NCI-H187 treated with DMSO at 0.1 percent for 48 hours (cell line): Measurements from ENCODE around the gene PLEKHG5.
A peak's percentile ranks its signal among the peaks of the same experiment; 100 is the strongest.
"Not testable (repeated sequence)": the region's sequence is repeated elsewhere in the genome, so short reads cannot be mapped to it uniquely, and the experiment has no call there.

Experiments
- DNase-seq: peaks from one replicate; lab custom pipeline; 2025; lab: John Stamatoyannopoulos, UW

Gene PLEKHG5

DNA sequence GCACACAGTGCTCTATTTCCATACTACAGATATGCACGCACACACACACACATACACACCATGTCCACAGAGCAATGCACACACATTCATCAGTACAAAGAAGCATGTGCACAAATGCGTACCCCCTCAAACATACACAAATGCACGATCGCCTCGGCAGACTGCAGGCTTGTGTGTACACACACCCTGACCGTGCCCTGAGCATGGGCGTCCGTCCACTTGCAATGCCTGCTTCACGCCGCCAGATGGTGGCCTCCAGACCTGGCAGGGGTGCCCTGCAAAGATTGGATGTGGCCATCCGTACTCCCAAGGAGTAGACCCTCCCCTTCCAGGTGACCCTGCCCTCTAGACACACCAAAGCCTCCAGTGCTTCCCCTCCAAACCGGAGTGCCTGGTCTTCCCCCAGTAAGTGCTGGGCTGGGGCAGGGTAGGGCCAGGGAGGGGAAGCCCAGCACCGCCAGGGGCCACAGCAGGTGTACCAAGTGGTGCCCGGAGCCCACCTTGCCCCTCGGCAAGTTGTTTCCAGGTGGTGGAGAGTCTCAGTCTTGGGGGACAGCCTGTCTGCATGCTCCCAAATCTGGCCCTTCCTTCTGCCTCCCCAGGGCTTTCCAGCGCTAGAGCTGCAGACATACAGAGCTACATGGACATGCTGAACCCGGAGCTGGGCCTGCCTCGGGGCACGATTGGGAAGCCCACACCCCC lies 46.3 kb downstream of the PLEKHG5 start:
- DNase-seq, result no peak

DNA sequence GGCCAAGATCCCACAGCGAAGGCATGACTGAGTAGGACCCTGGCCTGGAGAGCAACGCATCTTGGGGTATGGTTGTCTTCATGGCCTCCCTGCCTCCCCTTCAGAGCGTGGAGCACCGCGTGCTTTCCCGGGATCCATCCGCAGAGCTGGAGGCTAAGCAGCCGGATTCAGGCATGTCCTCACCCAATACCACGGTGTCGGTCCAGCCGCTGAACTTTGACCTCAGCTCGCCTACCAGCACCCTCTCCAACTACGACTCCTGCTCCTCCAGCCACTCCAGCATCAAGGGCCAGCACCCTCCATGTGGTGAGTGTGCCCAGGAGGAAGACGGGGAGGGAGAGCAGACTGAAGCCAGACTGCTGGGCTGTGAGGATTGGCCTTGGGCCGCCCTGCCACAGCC lies 47.1 kb downstream of the PLEKHG5 start:
- no peak for DNase-seq

DNA sequence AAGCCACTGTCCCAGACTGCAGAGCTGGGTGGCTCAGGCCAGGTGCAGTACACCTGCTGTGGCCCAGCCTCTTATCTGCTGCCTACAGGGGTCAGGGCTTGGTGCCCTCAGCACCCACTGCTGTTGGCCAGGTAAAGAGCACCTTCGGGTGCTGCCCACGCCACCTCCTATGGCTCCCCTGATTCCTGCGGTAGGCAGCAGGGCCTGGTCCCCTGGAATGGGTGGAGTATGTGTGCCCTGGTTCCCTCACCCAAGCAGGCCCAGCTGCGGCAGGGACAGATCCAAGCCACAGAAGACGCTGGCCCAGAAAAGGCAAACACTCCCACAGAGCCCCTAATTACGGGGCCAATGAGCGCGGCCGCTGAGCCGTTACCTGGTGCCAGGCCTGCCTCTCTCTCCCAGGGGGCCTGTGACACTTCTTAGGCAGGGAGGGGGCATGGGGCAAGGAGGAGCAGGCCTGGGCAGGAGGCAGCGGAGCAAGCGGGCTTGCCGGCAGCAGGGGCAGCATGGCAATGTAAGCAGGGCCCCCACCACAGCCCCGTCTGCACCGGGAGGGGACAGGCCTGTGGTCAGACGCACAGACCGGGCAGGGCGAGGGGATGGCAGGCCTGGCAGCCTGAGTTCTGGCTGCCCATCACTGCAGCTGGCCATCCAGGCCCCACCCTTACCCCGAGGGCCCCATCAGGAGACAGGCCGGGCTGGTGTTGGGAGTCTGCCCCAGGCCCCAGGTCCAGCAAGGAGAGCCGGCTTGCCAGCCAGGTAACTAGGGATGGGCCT lies 47.9 kb downstream of the PLEKHG5 start:
- no peak for DNase-seq

DNA sequence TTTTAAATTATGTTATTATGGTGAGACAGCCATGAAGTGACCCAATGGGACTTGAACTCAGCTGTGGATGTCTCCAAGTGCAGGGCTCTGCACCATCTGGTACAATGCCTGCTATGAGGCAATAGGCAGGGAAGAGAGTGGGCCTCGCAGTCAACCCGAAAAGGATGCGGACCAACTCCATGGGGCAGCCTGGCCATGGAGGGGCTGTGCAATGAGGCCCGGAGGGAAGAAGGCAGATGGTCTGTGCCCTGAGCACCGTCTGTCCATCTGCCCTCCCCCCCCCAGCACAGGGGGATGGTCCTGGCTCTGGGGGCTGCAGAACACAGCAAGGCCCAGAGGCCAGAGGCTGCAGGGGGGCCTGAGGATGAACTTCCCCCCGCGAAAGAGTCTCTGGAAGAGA lies 49.9 kb downstream of the PLEKHG5 start:
- no peak for DNase-seq

DNA sequence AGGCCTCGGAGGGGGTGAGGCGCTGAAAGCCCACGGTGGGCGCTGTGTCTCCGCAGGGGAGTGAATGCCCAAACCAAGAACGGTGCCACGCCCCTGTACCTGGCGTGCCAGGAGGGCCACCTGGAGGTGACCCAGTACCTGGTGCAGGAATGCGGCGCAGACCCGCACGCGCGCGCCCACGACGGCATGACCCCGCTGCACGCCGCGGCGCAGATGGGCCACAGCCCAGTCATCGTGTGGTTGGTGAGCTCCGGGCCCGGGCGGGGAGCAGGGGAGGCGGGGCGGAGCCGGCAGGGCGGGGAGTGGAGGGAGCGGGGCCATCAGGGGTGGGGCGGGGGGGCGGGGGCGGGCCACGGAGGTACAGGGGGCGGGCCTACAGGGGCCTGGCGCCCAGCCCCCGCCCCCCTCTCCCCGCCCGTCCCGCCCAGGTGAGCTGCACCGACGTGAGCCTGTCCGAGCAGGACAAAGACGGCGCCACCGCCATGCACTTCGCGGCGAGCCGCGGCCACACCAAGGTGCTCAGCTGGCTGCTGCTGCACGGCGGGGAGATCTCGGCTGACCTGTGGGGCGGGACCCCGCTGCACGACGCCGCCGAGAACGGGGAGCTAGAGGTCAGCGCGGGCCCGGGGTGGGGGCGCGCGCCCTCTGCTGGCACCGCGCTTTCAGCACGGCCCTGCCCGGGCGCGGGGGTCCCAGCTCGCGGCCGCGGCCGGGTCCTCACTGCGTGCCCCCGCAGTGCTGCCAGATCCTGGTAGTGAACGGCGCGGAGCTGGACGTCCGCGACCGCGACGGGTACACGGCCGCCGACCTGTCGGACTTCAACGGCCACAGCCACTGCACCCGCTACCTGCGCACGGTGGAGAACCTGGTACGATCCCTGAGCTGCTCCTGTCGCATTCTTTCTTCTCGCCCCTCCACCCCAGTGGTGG lies 51.0 kb downstream of the PLEKHG5 start:
- no peak for DNase-seq

DNA sequence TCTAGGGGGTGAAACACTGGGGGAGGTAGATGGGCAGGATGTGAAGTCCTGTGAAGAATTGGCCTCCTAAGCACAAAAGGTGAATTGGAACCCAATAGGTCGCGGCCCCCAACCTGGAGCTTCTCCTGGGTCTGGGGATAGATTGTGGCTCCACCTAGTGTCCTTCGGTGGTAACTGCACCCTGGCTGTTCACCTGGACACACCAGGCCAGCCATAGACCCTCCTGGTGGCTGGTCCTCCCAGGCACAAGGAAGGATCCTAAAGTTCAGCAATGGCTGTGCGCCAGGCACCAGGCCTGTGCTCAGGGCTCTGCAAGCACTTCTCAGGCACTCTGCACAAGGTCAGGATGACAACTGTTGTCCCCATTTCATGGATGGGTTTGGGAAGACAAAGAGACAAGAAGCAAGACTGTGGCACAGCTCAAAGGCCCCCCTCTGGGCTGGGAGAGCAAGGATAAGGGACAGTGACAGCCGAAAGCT lies 53.4 kb downstream of the PLEKHG5 start:
- peak; percentile 54 for DNase-seq

DNA sequence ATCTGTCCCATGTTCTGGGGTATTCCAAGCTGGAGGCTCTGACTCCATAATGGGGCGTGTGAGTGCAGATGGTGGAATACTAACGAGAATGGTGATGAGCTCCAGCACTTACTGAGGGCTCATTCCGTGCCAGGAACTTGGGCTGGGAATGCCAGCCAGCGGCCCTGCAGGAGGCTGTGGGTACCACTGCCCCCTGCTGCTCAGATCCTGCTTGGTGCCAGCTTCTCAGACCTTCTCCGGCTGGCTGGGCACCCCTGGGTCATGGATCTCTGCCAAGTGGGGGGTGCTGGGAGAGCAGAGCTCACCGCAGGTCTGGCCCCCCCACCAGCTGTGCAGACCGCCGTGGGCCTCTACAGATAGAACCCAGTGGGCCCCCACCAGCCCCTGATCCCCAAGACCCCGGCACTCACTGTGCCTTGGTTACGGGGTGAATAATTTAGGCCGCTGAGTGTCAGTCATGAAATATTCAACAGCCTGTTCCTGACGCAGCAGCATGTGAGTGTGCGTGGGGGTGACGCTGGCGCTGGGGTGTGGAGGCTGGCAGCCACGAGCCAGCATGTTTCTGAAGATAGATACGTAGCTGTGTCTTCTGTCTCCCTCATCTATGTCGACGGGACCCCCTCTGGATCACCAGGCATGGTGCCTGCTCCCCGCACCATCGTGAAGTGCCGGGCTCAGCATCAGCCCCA lies 54.3 kb downstream of the PLEKHG5 start:
- not testable (repeated sequence) for DNase-seq

DNA sequence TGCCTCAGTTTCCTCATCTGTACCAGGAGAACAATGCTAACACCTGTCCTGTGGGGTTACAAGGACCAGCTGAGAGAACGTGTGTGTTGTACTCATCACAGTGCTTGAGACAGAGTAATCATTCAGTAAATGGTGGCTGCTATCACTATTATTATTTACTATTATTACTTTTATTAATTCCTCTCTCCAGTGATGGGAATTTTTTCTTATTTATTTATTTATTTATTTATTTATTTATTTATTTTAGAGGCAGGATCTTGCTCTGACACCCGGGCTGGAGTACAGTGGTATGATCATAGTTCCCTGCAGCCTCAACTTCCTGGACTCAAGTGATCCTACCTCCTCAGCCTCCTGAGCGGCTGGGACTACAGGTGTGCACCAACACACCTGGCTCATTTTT lies 55.2 kb downstream of the PLEKHG5 start:
- DNase-seq, result not testable (repeated sequence)

DNA sequence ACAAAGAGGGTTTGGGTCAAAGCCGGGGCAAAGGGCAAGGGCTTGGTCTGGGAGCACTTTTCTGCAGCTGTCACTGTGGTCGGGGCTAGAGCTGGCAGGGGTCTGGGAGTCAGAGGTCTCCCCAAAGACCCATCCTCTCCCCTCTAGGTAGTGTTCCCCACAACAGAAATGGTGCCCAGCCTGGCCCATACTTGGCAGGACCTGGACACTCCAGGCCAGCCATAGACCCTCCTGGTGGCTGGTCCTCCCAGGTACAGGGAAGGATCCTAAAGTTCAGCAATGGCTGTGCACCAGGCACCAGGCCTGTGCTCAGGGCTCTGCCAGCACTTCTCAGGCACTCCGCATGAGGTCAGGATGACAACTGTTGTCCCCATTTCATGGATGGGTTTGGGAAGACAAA lies 55.9 kb downstream of the PLEKHG5 start:
- DNase-seq, result no peak

DNA sequence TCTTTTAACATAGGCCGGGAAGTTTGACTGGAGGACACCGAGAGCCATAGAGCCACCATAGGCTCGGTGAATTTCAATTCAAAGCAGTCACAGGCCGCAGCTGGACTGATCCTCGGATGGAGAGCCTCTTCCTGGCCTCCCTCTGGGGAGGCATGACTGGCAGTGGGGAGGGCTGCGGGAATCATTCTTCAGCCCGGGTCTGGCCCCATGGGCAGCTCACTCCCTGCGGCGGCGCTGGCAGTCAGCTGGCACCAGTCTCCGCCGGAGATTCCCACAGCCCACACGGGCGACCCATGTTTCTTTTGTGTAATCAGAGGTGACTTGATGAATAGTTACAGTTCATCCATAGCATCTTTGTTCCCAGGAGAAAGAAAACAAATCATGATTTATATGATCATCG lies 56.3 kb downstream of the PLEKHG5 start:
- DNase-seq, result no peak

DNA sequence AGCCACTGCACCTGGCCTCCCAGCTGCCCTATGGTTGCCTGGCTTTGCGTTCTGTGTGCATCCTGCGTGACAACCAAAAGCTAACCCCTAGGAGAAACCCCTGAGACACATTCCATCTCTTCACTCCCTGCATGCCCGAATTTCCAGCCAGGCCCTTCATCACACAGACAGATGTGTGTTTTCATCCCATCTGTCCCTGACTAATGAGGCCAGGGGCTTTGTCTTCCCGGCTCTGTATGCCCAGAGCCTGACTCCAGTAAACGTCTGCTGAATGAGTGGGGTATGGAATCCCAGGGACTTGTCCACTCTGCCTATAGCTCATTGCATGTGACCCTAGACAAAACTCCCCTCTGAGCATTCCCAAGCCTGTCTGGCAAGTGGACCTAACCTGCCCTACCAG lies 57.3 kb downstream of the PLEKHG5 start:
- DNase-seq, result no peak

DNA sequence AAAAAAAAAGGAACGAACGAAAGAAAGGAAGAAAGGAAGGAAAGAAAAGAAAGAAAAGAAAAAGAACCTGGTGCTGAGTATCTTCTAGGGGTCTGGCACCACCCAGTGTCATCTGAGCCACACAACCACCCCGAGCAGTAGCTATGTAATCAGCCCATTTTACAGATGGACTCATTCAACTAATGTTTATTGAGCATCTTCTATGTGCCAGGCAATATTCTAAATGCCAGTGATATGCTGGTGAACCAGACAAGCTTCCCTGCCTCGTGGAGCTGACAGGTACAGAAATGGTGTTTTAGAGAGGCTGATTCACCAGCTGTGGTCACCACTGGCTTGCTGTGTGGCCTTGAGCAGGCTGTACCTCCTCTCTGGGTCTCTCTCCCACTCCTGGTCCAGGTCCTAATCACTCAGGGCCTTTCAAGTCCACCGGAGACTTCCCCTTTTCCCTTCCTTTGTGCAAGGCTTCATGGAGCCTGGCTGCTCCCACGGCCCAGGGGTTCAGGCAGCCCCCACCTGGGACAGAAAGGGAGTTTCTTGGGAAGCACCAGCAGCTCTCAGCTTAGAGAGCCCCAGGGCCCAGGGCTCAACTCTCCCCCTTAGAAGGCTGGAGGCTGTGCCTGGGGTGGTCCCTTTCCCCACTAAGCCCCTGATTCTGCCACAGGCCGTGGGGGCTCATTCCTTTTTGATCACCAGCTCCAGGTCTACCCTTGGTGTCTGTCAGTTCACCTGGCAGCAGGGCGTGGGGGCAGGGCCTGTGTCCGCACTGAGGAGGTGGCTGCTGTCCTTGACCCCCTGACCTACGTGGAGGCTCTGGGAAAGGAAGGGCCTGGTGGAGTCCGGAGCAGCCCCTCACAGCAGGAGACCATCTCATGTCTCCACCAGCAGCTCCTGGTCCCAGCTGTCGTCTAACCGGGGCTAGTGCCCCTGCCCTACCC lies 59.6 kb downstream of the PLEKHG5 start:
- not testable (repeated sequence) for DNase-seq

DNA sequence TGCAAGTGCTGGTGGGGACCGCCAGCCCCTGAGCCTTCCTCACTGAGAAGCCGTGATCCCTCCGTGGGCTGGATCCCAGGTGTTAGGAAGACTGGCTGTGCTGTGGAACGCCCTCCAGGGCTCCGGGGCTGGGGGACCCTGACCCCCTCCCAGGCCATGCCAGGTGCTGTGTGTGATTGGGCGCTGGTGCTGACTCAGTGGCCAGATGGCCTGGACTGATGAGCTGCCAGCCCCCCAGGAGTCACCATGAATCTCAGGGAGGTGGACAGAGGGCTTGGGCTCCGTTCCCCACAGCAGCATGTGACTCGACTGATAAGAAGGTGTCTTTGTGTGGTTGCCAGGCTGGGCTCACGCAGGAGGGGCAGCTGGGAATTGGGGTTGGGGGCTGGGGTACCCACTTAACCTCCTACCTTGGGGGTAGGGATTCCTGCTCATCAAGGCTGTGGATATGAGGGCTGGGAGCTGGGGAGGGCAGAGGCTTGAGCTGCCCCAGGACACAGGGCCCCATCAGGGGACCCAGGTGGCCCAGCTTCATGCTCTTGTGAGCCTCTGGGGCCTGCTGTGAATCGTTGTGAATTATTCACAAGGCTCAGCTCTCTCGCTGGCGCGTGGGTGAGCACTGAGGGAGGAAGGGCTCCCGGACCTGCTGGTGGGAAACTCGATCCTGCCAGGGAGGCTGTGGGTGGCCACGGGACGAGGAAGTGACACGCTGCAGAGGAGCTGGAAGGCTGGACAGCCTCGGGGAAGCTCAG lies 61.6 kb downstream of the PLEKHG5 start:
- DNase-seq, result not testable (repeated sequence)

DNA sequence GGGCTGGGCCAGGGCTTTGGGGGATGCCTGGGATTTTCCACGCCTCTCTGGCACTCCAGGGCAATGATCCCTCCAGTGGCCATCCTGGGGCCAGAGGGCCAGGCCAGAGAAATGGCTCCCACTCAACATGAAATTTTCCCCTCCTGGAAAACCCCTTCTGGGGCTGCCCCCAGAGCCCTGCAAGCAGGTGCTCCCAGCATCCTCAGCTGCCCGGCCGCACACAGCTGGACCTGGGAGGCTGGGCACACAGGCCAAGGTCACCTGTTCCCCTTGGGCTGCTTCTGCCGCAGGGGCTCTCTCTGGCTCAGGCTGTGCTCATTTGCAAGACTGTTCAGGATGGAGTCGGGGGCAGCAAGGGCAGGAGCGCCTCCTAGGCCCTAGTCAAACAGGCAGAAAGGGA lies 63.0 kb downstream of the PLEKHG5 start:
- not testable (repeated sequence) for DNase-seq

DNA sequence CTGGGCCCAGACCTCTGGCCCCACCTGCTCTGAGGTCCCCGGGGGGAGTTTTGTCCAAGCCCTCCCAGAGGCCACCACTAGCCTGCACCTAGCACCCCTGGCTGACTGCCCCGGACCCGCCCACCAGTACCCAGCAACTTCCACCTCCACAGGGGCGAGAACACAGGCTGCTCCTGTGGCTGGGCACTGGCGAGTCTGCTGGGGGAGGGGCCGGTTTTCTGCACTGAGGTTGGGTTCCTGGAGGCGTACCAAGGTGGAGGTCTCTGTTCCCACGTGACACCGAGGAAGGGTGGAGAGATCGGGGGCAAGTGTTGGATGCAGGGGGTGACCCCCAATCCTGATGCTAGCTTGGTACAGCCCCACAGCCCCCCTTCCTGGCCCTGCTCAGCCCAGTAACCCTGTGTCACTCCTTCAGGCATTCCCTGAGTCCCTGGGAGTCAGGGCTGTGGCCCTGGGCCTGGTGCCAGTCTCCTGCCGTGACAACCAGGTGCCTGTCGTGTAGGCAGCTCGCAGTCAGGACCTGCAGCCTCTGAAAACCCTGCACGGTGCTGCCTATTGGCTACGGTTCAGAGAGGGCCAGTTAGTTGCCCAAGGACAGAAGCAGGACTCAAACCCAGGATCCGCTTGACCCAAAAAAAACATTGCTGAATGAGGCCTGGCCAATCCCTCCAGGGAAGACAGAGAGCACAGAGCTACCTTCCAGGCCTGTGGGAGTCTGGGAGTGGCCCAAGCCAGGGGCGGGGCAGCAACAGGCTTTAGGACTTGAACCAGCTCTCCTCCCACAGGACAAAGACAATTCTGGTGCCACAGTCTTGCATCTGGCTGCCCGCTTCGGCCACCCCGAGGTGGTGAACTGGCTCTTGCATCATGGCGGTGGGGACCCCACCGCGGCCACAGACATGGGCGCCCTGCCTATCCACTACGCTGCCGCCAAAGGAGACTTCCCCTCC lies 63.8 kb downstream of the PLEKHG5 start:
- DNase-seq, result no peak

DNA sequence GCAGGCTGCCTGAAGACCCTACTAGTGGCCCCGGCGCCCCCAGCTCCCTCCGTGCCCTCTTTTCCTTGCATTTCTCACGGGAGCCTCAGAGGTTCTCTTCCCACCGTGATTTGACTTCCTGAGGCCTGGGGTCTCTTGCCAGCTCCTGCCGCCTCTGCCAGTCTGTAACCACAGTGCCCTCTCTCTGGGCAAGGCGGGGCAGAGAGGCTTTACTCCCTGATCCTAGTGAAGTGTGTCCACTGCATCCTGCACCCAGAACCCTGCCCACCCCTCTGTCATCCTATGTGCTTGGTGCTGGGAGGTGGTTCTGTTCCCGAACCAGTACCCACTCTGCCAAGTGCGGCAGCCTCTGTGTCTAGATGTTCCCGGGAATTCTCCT lies 64.5 kb downstream of the PLEKHG5 start:
- DNase-seq, result no peak

DNA sequence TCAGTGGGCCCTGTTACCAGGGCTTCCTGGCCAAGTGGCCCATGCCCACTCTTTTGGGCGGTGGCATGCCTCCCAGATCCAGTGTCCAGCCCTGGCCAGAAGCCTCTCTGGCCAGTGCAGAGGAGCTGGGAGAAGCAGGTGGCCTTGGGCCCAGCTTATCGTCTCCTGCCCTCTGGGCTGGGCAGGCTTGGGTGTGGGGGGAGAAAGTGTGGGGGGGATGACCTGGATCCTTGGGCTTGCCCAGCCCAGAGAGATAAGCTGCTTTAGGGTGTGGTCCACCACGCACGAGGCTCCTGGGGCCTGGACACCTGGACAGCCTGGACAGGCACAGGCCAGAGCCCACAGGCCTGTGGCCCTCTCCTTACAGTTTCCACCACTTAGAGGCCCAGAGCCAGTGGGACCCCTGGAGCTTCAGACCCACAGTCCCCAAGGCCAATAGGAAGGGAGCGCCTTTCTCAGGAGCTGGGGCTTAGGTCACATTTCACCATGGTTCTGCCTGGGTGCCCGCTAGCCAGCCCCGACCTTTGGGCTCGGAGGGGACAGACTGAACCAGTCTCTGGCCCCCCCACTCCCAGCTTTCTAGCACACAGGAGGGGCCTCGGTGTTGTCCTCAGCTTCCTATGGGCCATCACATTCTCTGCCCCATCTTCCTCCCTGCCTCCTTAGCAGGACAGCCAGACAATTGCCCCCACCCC lies 65.0 kb downstream of the PLEKHG5 start:
- no peak for DNase-seq

DNA sequence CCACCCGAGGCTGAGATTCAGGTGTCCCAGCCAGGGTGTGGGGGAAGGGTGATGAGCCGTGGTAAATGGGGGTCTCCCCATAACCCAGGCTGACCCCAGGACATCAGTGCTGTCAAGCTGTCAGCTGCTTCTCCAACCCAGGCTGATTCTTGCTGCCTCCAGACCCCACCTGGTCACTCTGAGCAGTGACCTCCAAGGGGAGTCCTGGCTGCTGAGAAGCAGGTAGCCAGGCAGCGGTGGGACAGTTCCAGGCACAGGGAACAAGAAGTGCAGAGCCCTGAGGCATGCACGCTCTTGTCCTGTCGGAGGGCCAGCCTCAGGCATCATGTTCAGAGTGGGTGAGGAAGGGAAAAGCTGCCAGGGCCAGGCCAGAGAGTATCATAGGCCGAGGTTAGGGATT lies 65.8 kb downstream of the PLEKHG5 start:
- no peak for DNase-seq
